ENCODE results near the gene SLC25A10.
A peak's percentile ranks its signal among the peaks of the same experiment; 100 is the strongest.

The SLC25A10 gene

GRCh38 chr17:81703747-81704654 is 8.1 kb upstream of the SLC25A10 start:
- no peak for TF ChIP-seq CTCF (IDR thresholded peaks at IDR 0.05; ENCODE audit: low read depth, low read length, missing control alignments)
- H3K4me3 ChIP-seq (ENCODE audit: low read depth, low read length): peak overlapping the region; percentile 89
- in situ Hi-C loops (cut with HindIII; ENCODE audit: low sequenced_read_pairs): no loop called here
- DNase-seq (ENCODE audit: low read depth): no peak

- DNase-seq (ENCODE audit: low read depth): no peak
- no peak for TF ChIP-seq CTCF (IDR thresholded peaks at IDR 0.05; ENCODE audit: low read depth, low read length, missing control alignments)
- no peak overlapping the region for H3K4me3 ChIP-seq (ENCODE audit: low read depth, low read length)
- in situ Hi-C loops (cut with HindIII; ENCODE audit: low sequenced_read_pairs): no loop called here
Measured at GRCh38 chr17:81705518-81706231, 6.4 kb upstream of the SLC25A10 start.

DNA sequence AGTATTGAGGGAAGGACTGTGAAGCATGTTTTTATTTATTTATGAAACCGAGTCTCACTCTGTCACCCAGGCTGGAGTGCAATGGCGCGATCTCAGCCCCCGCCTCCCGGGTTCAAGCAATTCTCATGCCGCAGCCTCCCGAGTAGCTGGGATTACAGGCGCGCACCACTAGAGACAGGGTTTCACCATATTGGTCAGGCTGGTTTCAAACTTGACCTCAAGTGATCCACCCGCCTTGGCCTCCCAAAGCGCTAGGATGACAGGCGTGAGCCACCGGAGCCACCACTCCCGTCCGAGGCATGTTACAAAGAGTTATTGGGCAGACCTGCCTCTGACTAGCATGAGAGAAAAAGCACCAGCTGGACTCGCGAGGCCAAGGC is 5.9 kb upstream of the SLC25A10 start:
- in situ Hi-C loops (cut with HindIII; ENCODE audit: low sequenced_read_pairs): no loop called here
- DNase-seq (ENCODE audit: low read depth): no peak
- TF ChIP-seq CTCF (IDR thresholded peaks at IDR 0.05; ENCODE audit: low read depth, low read length, missing control alignments): no peak
- no peak overlapping the region for H3K4me3 ChIP-seq (ENCODE audit: low read depth, low read length)

DNA sequence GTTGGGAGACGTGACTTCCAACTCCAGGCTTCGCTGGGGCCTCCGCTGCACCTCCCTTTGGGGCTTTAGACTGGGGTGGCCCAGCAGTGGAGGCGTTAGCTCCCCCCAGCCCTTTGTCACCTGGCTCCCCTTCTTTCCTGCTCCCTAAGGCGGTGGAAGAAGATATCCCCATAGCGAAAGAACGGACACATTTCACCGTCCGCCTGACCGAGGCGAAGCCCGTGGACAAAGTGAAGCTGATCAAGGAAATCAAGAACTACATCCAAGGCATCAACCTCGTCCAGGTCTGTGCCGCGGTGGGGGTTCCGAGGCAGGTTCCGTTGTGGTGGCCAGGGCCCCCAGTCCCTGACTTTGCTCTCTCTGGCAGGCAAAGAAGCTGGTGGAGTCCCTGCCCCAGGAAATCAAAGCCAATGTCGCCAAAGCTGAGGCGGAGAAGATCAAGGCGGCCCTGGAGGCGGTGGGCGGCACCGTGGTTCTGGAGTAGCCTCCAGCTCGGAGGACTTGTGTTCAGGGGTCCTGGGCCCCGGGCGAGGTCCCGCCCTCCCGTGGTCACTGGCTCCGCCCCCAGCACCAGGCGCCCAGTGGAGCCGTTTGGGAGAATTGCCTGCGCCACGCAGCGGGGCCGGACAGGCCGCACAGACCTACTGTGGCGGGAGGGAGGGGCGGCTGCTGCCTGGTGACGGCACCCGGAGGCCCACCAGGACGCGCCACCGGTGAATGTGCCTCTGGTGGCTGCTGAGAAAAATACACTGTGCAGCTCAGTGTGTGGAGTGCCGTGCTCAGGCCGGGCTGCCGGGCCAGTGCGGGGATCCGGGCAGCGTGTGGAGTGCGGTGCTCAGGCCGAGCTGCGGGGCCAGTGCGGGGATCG is 5.1 kb upstream of the SLC25A10 start:
- no peak for TF ChIP-seq CTCF (IDR thresholded peaks at IDR 0.05; ENCODE audit: low read depth, low read length, missing control alignments)
- no peak overlapping the region for H3K4me3 ChIP-seq (ENCODE audit: low read depth, low read length)
- DNase-seq (ENCODE audit: low read depth): no peak
- in situ Hi-C loops (cut with HindIII; ENCODE audit: low sequenced_read_pairs): no loop called here

GRCh38 chr17:81707725-81708646 is 4.1 kb upstream of the SLC25A10 start:
- DNase-seq (ENCODE audit: low read depth): no peak
- no peak overlapping the region for H3K4me3 ChIP-seq (ENCODE audit: low read depth, low read length)
- in situ Hi-C loops (cut with HindIII; ENCODE audit: low sequenced_read_pairs): no loop called here
- no peak for TF ChIP-seq CTCF (IDR thresholded peaks at IDR 0.05; ENCODE audit: low read depth, low read length, missing control alignments)
